WTC11 (cell line): ENCODE measurements around the gene EMILIN3. TPM values are rescaled to one million over a fixed set of nuclear protein-coding genes. Genes with fewer than 3 reads are reported as not detected.

Source experiments
- ATAC-seq: fragments of 200-7000 bp; cut with Tn5 transposase; 2 replicates; pipeline ENCODE4 v1.10.0; 2021; ENCODE audit warnings: mild to moderate bottlenecking, moderate library complexity
- CTCF ChIA-PET: fragments of 300-600 bp; sonication (Branson Sonifier 250); formaldehyde crosslinking; loops from one replicate; lab custom pipeline; 2021; ENCODE audit warnings: antibody characterized with exemption; lab: Charles Lee
- POLR2A ChIA-PET: fragments of 350-600 bp; sonication (Branson Sonifier 250); formaldehyde crosslinking; loops from one replicate; lab custom pipeline; 2021; ENCODE audit warnings: antibody characterized with exemption; lab: Charles Lee
- DNase-seq: peaks from one replicate; pipeline ENCODE4 v3.0.0; 2021; ENCODE audit warnings: low spot score
- H3K27ac Mint-ChIP-seq: 2 replicates; pipeline ENCODE4 v1.8.0; 2021; ENCODE audit warnings: mixed read lengths
- H3K27me3 Mint-ChIP-seq: 2 replicates; pipeline ENCODE4 v1.8.0; 2021; ENCODE audit warnings: low read depth, mild to moderate bottlenecking, moderate library complexity, mixed read lengths
- H3K36me3 Mint-ChIP-seq: 2 replicates; pipeline ENCODE4 v1.8.0; 2021; ENCODE audit warnings: mixed read lengths
- H3K4me1 Mint-ChIP-seq: 2 replicates; pipeline ENCODE4 v1.8.0; 2022; ENCODE audit warnings: mixed read lengths
- H3K4me3 Mint-ChIP-seq: 2 replicates; pipeline ENCODE4 v1.8.0; 2021; ENCODE audit warnings: mild to moderate bottlenecking, moderate library complexity, mixed read lengths
- H3K9me3 Mint-ChIP-seq: 2 replicates; pipeline ENCODE4 v1.8.0; 2021; ENCODE audit warnings: mixed read lengths
- ATF3 ChIP-seq: sonication (generic); formaldehyde crosslinking; conservative IDR thresholded peaks from 2 replicates; pipeline ENCODE4 v1.8.1; 2022; ENCODE audit warnings: mild to moderate bottlenecking, missing genetic modification reagents
- E2F1 ChIP-seq: sonication (generic); formaldehyde crosslinking; IDR thresholded peaks from 2 replicates; pipeline ENCODE4 v1.8.0; 2022; ENCODE audit warnings: mild to moderate bottlenecking, missing genetic modification reagents
- EMX1 ChIP-seq: fragments of 250-450 bp; sonication (Bioruptor Pico); IDR thresholded peaks from 2 replicates; pipeline ENCODE4 v1.8.0; 2021; ENCODE audit warnings: mild to moderate bottlenecking
- ERG ChIP-seq: fragments of 250-450 bp; sonication (Bioruptor Pico); IDR thresholded peaks from 2 replicates; pipeline ENCODE4 v1.8.0; 2021; ENCODE audit warnings: mild to moderate bottlenecking
- FOXP1 ChIP-seq: sonication (generic); formaldehyde crosslinking; IDR thresholded peaks from 2 replicates; pipeline ENCODE4 v1.8.0; 2022; ENCODE audit warnings: missing genetic modification reagents, mild to moderate bottlenecking, moderate library complexity, borderline replicate concordance
- GTF2I ChIP-seq: fragments of 250-450 bp; sonication (Bioruptor Pico); conservative IDR thresholded peaks from 2 replicates; pipeline ENCODE4 v1.4.0; 2021; ENCODE audit warnings: mild to moderate bottlenecking
- IRF2 ChIP-seq: sonication (generic); formaldehyde crosslinking; IDR thresholded peaks from 2 replicates; pipeline ENCODE4 v1.8.0; 2022; ENCODE audit warnings: low read depth, missing genetic modification reagents, borderline replicate concordance
- JAZF1 ChIP-seq: fragments of 250-450 bp; sonication (Bioruptor Pico); IDR thresholded peaks from 2 replicates; pipeline ENCODE4 v1.9.0; 2021; ENCODE audit warnings: moderate library complexity, mild to moderate bottlenecking, inconsistent platforms
- MLX ChIP-seq: sonication (generic); formaldehyde crosslinking; IDR thresholded peaks from 2 replicates; pipeline ENCODE4 v1.8.1; 2023; ENCODE audit warnings: mild to moderate bottlenecking, missing genetic modification reagents, moderate library complexity
- MXD4 ChIP-seq: fragments of 250-450 bp; sonication (Bioruptor Pico); IDR thresholded peaks from 2 replicates; pipeline ENCODE4 v1.8.0; 2021; ENCODE audit warnings: mild to moderate bottlenecking, moderate library complexity, borderline replicate concordance
- NR2C2 ChIP-seq: sonication (generic); formaldehyde crosslinking; IDR thresholded peaks from 2 replicates; pipeline ENCODE4 v1.8.0; 2022; ENCODE audit warnings: mild to moderate bottlenecking, missing genetic modification reagents
- SOX15 ChIP-seq: fragments of 250-450 bp; sonication (Bioruptor Pico); IDR thresholded peaks from 2 replicates; pipeline ENCODE4 v1.9.0; 2021; ENCODE audit warnings: mild to moderate bottlenecking
- ZNF138 ChIP-seq: sonication (generic); formaldehyde crosslinking; conservative IDR thresholded peaks from 2 replicates; pipeline ENCODE4 v1.8.1; 2022; ENCODE audit warnings: mild to moderate bottlenecking, moderate library complexity, missing genetic modification reagents
- ZNF232 ChIP-seq: sonication (generic); formaldehyde crosslinking; IDR thresholded peaks from 2 replicates; pipeline ENCODE4 v1.8.0; 2022; ENCODE audit warnings: mild to moderate bottlenecking, missing genetic modification reagents
- ZNF416 ChIP-seq: fragments of 250-450 bp; sonication (Bioruptor Pico); IDR thresholded peaks from 2 replicates; pipeline ENCODE4 v1.9.0; 2021; ENCODE audit warnings: mild to moderate bottlenecking, inconsistent platforms
- ZNF423 ChIP-seq: fragments of 250-450 bp; sonication (Bioruptor Pico); IDR thresholded peaks from 2 replicates; pipeline ENCODE4 v2.1.2; 2022; ENCODE audit warnings: mild to moderate bottlenecking, moderate library complexity
- ZNF512 ChIP-seq: sonication (generic); formaldehyde crosslinking; IDR thresholded peaks from 2 replicates; pipeline ENCODE4 v1.8.1; 2022; ENCODE audit warnings: missing genetic modification reagents, borderline replicate concordance
- total RNA-seq: library from RNA; stranded (reverse); gene quantifications from 3 replicates; pipeline ENCODE4 v1.2.3, GENCODE V29; 2021
- TF ChIP-seq, protein P1 (sequence below): sonication (generic); formaldehyde crosslinking; IDR thresholded peaks from 2 replicates; pipeline ENCODE4 v1.8.0; 2022; ENCODE audit warnings: mild to moderate bottlenecking, missing genetic modification reagents

Gene EMILIN3
- total RNA-seq, 1 experiment from 2014 or later, result 5.5 TPM

DNA sequence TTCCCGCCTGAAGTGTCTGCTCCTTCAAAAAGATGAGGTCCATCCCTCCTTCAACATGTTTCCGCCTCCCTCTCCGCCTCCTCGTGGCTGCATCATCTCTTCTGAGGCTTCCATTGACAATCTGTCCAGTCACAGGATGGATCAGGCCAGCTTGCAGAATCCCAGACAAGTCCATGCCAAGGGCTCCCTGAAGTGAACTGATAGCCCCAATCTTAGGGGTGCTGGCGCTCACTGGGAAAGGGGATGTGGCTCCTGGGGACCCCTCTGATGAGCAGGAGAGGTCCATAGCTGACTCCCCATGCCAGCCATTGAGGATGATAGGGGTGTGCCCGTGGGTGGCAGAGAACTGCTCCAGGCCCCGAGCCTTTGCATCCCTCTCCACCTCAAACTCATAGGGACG, 48.6 kb upstream of the EMILIN3 start (continued):
- TF ChIP-seq ZNF232 (CRISPR knock-in tag), result no peak
- TF ChIP-seq ERG (CRISPR knock-in tag), result no peak

GRCh38 chr20:41413169-41413568, 46.6 kb upstream of the EMILIN3 start:
- H3K27ac Mint-ChIP-seq, result 0 out of 2 replicates have a peak overlapping the region, but pooled peaks have one; percentile 52
- ATAC-seq (no peak), DNase-seq (no peak)
- TF ChIP-seq ATF3 (no peak), E2F1 (CRISPR knock-in tag) (no peak), ZNF512 (CRISPR knock-in tag) (no peak), MXD4 (CRISPR knock-in tag) (no peak), MLX (CRISPR knock-in tag) (no peak), GTF2I (CRISPR knock-in tag) (no peak)
- POLR2A ChIA-PET, result no interaction called here
- no peaks in the 10 kb centered on the region for H3K9me3 Mint-ChIP-seq
- H3K4me3 Mint-ChIP-seq, result no peak overlapping the region
- CTCF ChIA-PET, result interaction anchor here (1.4 kb wide), 1 partner anchor 74 kb away, joined by 3 read pairs; no protein-coding TSS in a partner anchor
- H3K36me3 Mint-ChIP-seq, result peaks cover 84% of the 10 kb centered on the region
- H3K4me1 Mint-ChIP-seq, result no peaks in the 10 kb centered on the region
- H3K27me3 Mint-ChIP-seq, result no peaks in the 10 kb centered on the region

- H3K36me3 Mint-ChIP-seq, result peaks cover 77% of the 10 kb centered on the region
- H3K9me3 Mint-ChIP-seq, result no peaks in the 10 kb centered on the region
- TF ChIP-seq JAZF1 (CRISPR knock-in tag), result no peak
- TF ChIP-seq GTF2I (CRISPR knock-in tag), result no peak
- TF ChIP-seq ZNF416 (CRISPR knock-in tag), result no peak
- H3K4me1 Mint-ChIP-seq, result no peaks in the 10 kb centered on the region
- no peak overlapping the region for H3K4me3 Mint-ChIP-seq
- ChIA-PET POLR2A (no interaction called here), CTCF (interaction anchor here (1.0 to 1.4 kb wide), 3 partner anchors 14 to 73 kb away, joined by 3 to 5 read pairs (median 3); no protein-coding TSS in a partner anchor)
- DNase-seq (no peak), ATAC-seq (no peak)
- H3K27ac Mint-ChIP-seq, result no peak overlapping the region; the same call in 1 of the 2 replicates
- no peaks in the 10 kb centered on the region for H3K27me3 Mint-ChIP-seq
Observed at GRCh38 chr20:41412324-41413120, 45.9 kb upstream of the EMILIN3 start.

DNA sequence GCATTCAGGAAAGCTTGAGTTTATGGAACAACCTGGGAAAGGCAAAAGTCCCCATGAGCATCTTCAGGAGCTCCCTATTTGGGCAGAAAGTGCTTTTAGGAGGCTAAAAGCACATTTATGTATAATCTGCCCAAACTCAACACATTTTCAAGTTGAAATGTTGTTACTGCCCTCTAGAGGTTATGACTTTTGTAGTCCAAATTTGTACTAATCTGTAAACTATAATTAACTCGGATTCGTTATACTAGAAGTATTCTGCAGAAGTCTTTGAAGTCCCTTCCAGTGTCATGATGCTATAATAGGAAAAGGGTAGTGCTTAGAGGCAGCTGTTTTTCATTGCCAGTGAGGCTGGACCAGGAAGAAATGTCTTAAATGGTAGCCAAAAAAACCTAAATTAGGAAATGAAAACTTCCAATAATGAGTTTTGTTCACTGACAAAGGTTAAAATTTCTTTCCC, 44.8 kb upstream of the EMILIN3 start:
- Mint-ChIP-seq H3K9me3 (no peaks in the 10 kb centered on the region), H3K36me3 (peaks cover 74% of the 10 kb centered on the region), H3K4me3 (no peak overlapping the region), H3K27ac (no peak overlapping the region), H3K27me3 (no peaks in the 10 kb centered on the region), H3K4me1 (no peaks in the 10 kb centered on the region)
- ChIA-PET CTCF (interaction anchor here (0.7 to 2.1 kb wide), 12 partner anchors 9 to 445 kb away, joined by 3 to 6 read pairs (median 4); partner anchors contain the start of gene LPIN3), POLR2A (no interaction called here)
- no peak for ATAC-seq
- no peak for DNase-seq
- TF ChIP-seq ERG (CRISPR knock-in tag), result no peak
- TF ChIP-seq EMX1, result no peak
- TF ChIP-seq ZNF423 (CRISPR knock-in tag), result no peak
- TF ChIP-seq IRF2 (CRISPR knock-in tag), result no peak
- TF ChIP-seq, protein P1, sequence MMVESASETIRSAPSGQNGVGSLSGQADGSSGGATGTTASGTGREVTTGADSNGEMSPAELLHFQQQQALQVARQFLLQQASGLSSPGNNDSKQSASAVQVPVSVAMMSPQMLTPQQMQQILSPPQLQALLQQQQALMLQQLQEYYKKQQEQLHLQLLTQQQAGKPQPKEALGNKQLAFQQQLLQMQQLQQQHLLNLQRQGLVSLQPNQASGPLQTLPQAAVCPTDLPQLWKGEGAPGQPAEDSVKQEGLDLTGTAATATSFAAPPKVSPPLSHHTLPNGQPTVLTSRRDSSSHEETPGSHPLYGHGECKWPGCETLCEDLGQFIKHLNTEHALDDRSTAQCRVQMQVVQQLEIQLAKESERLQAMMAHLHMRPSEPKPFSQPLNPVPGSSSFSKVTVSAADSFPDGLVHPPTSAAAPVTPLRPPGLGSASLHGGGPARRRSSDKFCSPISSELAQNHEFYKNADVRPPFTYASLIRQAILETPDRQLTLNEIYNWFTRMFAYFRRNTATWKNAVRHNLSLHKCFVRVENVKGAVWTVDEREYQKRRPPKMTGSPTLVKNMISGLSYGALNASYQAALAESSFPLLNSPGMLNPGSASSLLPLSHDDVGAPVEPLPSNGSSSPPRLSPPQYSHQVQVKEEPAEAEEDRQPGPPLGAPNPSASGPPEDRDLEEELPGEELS, result no peak
- no peak for TF ChIP-seq NR2C2 (CRISPR knock-in tag)
- no peak for TF ChIP-seq ZNF512 (CRISPR knock-in tag)
- TF ChIP-seq ZNF138 (CRISPR knock-in tag), result no peak
- TF ChIP-seq ZNF232 (CRISPR knock-in tag), result no peak
- TF ChIP-seq SOX15 (CRISPR knock-in tag), result no peak
- TF ChIP-seq FOXP1 (CRISPR knock-in tag), result no peak
